Adrenal gland (tissue), 12 donors: ENCODE data around the gene DCLK2. TPM values are rescaled to one million over a fixed set of nuclear protein-coding genes. Genes with fewer than 3 reads are reported as not detected.

ENCODE experiments used
- DNase-seq, 7 donors: peaks; one replicate each; pipeline ENCODE4 v3.0.0-alpha.2; 2019 to 2020
- H3K27ac ChIP-seq, 5 donors: fragments of 200-600 bp; sonication (generic) in 4 of 5; 1 replicate in 3 of 5; 2 replicates in 2 of 5; pipeline versions ENCODE4 v1.5.1 to v1.8.0; 2016 to 2020; ENCODE audit warnings: mild to moderate bottlenecking in 1 of 5
- H3K27me3 ChIP-seq: fragments of 200-600 bp; 2 replicates; pipeline ENCODE4 v1.8.0; 2021
- H3K36me3 ChIP-seq, 2 donors: fragments of 200-600 bp; replicated peaks in 1 of 2; 1 replicate in 1 of 2; 2 replicates in 1 of 2; pipeline versions ENCODE4 v1.5.1 to v1.8.0; 2018 to 2022
- H3K4me1 ChIP-seq, 2 donors: fragments of 200-600 bp; replicated peaks in 1 of 2; 1 replicate in 1 of 2; 2 replicates in 1 of 2; pipeline versions ENCODE4 v1.5.1 to v1.8.0; 2018 to 2021
- H3K4me3 ChIP-seq, 4 donors: fragments of 200-600 bp; sonication (generic) in 3 of 4; one replicate each; pipeline ENCODE4 v1.5.1; 2016 to 2018
- H3K9me3 ChIP-seq, 3 donors: fragments of 200-600 bp; sonication (generic) in 1 of 3; replicated peaks in 1 of 3; 1 replicate in 2 of 3; 2 replicates in 1 of 3; pipeline versions ENCODE4 v1.5.1 to v1.8.0; 2016 to 2021
- CTCF ChIP-seq, 6 experiments: fragments of 450-650 bp in 4 of 6; fragments of 200-600 bp in 2 of 6; sonication (generic) in 1 of 6; IDR thresholded peaks; 1 replicate in 5 of 6; 2 replicates in 1 of 6; pipeline versions ENCODE4 v1.5.1 to v1.8.0; 2016 to 2021; ENCODE audit warnings: antibody characterized with exemption in 6 of 6, mild to moderate bottlenecking in 2 of 6, moderate library complexity in 1 of 6
- POLR2A ChIP-seq, 2 donors: fragments of 450-650 bp; IDR thresholded peaks; one replicate each; pipeline ENCODE4 v1.6.1; 2017; ENCODE audit warnings: antibody characterized with exemption in 2 of 2, mild to moderate bottlenecking in 2 of 2, moderate library complexity in 1 of 2
- whole genome bisulfite sequencing, 4 donors: extraction: QIAGEN DNeasy Blood & Tissue Kit in 2 of 4; methylation state at CpG; one replicate each; pipeline versions ENCODE4 v1.1.5 to v1.1.7; 2013 to 2017; 5-methylcytosine and 5-hydroxymethylcytosine counted together
- intact Hi-C, 2 donors: fragments of 100-400 bp; cut with DNase I; formaldehyde crosslinking; loops; one replicate each; pipeline versions ENCODE4 v1.14.1 to v1.15.0; 2022 to 2023
- polyA plus RNA-seq, 3 donors: library from polyadenylated mRNA; stranded (reverse); fragments of 200-250 nt in 2 of 3; fragments of 350-450 nt in 1 of 3; fragmentation: Illumina TruSeq in 1 of 3; extraction: RNeasy Lipid Tissue Mini Kit (QIAGEN cat#74804) in 1 of 3; gene quantifications; one replicate each; pipeline ENCODE4 v1.2.3, GENCODE V29; 2013 to 2014
- total RNA-seq, 9 donors: library from RNA; depleted of rRNA in 4 of 9; stranded (reverse); fragments of >200 nt in 4 of 9; fragments of 120-200 nt in 1 of 9; fragmentation: NEBNext Ultra II Directional in 1 of 9; extraction: Animal tissue kit (Norgen Biotek cat#: 25700) in 1 of 9; gene quantifications; one replicate each; pipeline versions ENCODE4 v1.1.0 to v1.2.4, GENCODE V29; 2013 to 2023
- donor health status: healthy with polysubstance abuse.
- donor health status: Bipolar disorder and iron deficiency.
- donor health status: DM: yes; HTN: yes; CAD: no.
- donor health status: DM: no; HTN: no; CAD: no.
- donor health status: DM: no; HTN: no; CAD: no.
- donor health status: DM: yes; HTN: yes; CAD: no.

The DCLK2 gene
- total and polyA plus RNA-seq, 12 donors: 2.9 to 11.4 (median 6.3) TPM

GRCh38 chr4:150211799-150212445 is 133.7 kb downstream of the DCLK2 start:
- TF ChIP-seq POLR2A (IDR thresholded peaks at IDR 0.05) (no peak), CTCF (IDR thresholded peaks at IDR 0.05) (no peak)
- no peaks in the 10 kb centered on the region for H3K9me3 ChIP-seq
- 71 to 82% (median 74%) methylated on average over 4 of the region's 4 CpGs for WGBS, 4 donors
- H3K4me3 ChIP-seq: no peak overlapping the region
- DNase-seq: no peak
- H3K36me3 ChIP-seq: no peaks in the 10 kb centered on the region
- peaks cover 0 to 12% of the 10 kb centered on the region in 2 donors for H3K4me1 ChIP-seq
- no peak overlapping the region for H3K27ac ChIP-seq
- intact Hi-C loops: loop anchor here (10.0 kb wide), 2 partner anchors 197 to 207 kb away; no protein-coding TSS in a partner anchor
- no peaks in the 10 kb centered on the region for H3K27me3 ChIP-seq

- H3K27me3 ChIP-seq: no peaks in the 10 kb centered on the region
- H3K27ac ChIP-seq: no peak overlapping the region
- TF ChIP-seq CTCF (IDR thresholded peaks at IDR 0.05) (no peak), POLR2A (IDR thresholded peaks at IDR 0.05) (no peak)
- no peak overlapping the region for H3K4me3 ChIP-seq
- no peaks in the 10 kb centered on the region for H3K9me3 ChIP-seq
- H3K36me3 ChIP-seq: no peaks in the 10 kb centered on the region
- peaks cover 0 to 6% of the 10 kb centered on the region in 2 donors for H3K4me1 ChIP-seq
- intact Hi-C loops: loop anchor here (10.0 kb wide), 2 partner anchors 198 to 208 kb away; no protein-coding TSS in a partner anchor
- no peak for DNase-seq
Measured at GRCh38 chr4:150212485-150212884, 134.2 kb downstream of the DCLK2 start.

- no peak for DNase-seq
- Histone ChIP-seq H3K27me3 (no peaks in the 10 kb centered on the region), H3K4me1 (peaks cover 0 to 2% of the 10 kb centered on the region in 2 donors), H3K4me3 (no peak overlapping the region), H3K36me3 (no peaks in the 10 kb centered on the region), H3K9me3 (no peaks in the 10 kb centered on the region), H3K27ac (no peak overlapping the region)
- 70 to 100% (median 79%) methylated on average over 1 to 2 of the region's 2 CpGs for WGBS, 4 donors
- no peak for TF ChIP-seq CTCF (IDR thresholded peaks at IDR 0.05)
- no peak for TF ChIP-seq POLR2A (IDR thresholded peaks at IDR 0.05)
- intact Hi-C loops: loop anchor here (10.0 kb wide), 2 partner anchors 198 to 208 kb away; no protein-coding TSS in a partner anchor
Measured at GRCh38 chr4:150212927-150213326, 134.7 kb downstream of the DCLK2 start.

GRCh38 chr4:150215601-150216000 is 137.4 kb downstream of the DCLK2 start:
- Histone ChIP-seq H3K9me3 (no peaks in the 10 kb centered on the region), H3K36me3 (no peaks in the 10 kb centered on the region), H3K27me3 (no peaks in the 10 kb centered on the region), H3K4me3 (no peak overlapping the region), H3K4me1 (no peaks in the 10 kb centered on the region), H3K27ac (no peak overlapping the region)
- intact Hi-C loops: loop anchor here (5.0 to 10.0 kb wide), 3 partner anchors 138 to 211 kb away; partner anchors contain the start of gene DCLK2 (in 1 of the 2)
- TF ChIP-seq POLR2A (IDR thresholded peaks at IDR 0.05) (no peak), CTCF (IDR thresholded peaks at IDR 0.05) (no peak)
- WGBS, 4 donors: 87 to 100% (median 91%) methylated on average over 3 of the region's 3 CpGs
- DNase-seq: no peak
